ENCODE data around the gene EYA2. TPM values are rescaled to one million over a fixed set of nuclear protein-coding genes. Genes with fewer than 3 reads are reported as not detected.
"Not testable (repeated sequence)": the region's sequence is repeated elsewhere in the genome, so short reads cannot be mapped to it uniquely, and the experiment has no call there.

Gene EYA2
- polyA plus RNA-seq, 1 experiment = 4.0 TPM

DNA sequence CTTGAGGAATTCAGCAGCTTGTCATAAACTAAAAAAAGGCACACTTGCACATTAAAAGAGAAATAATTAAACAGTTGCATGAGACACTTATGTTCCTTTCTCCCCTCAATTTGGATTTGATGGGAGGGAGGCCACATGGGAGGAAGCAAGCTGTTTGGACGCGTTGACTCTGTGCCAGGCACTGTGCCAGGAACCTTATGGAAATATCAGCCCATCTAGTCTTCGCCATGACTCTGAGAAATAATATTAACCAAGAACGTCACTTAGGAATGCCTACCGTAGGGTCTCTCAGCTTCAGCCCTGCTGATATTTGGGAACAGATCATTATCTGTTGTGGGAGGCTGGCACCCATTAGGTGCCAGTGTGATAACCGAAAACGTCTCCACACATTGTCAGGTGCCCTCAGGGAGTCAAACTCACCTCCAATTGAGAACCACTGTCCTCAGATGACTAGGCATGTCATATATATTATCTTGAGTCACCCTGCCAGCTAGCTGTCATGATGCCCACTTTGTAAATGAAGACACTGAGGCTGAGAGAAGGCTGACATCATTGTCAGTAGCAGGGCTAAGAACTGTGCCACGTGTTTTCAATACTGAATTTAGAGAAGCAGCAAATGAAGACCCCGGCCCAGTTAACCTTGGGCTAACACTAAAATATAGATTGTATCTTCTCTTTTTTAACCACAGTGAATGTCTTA, 36.1 kb downstream of the EYA2 start:
- Histone ChIP-seq H3K27me3 (ENCODE audit: control insufficient read depth, insufficient read depth, low read length) (no peaks in the 10 kb centered on the region), H3K27ac (ENCODE audit: low read depth, low read length) (no peak overlapping the region), H3K4me3 (ENCODE audit: low read depth, low read length) (no peak overlapping the region), H3K9me3 (ENCODE audit: control insufficient read depth, insufficient read depth, low read length) (no peaks in the 10 kb centered on the region)
- CTCF ChIA-PET = no interaction called here
- no peak for DNase-seq (ENCODE audit: low read depth, low spot score)
- POLR2A ChIA-PET = no interaction called here
- TF ChIP-seq, protein P1, sequence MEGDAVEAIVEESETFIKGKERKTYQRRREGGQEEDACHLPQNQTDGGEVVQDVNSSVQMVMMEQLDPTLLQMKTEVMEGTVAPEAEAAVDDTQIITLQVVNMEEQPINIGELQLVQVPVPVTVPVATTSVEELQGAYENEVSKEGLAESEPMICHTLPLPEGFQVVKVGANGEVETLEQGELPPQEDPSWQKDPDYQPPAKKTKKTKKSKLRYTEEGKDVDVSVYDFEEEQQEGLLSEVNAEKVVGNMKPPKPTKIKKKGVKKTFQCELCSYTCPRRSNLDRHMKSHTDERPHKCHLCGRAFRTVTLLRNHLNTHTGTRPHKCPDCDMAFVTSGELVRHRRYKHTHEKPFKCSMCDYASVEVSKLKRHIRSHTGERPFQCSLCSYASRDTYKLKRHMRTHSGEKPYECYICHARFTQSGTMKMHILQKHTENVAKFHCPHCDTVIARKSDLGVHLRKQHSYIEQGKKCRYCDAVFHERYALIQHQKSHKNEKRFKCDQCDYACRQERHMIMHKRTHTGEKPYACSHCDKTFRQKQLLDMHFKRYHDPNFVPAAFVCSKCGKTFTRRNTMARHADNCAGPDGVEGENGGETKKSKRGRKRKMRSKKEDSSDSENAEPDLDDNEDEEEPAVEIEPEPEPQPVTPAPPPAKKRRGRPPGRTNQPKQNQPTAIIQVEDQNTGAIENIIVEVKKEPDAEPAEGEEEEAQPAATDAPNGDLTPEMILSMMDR (IDR thresholded peaks at IDR 0.05; ENCODE audit: low read depth, low read length) = no peak

- TF ChIP-seq, protein P1 (IDR thresholded peaks at IDR 0.05; ENCODE audit: low read depth, low read length) = no peak
- H3K9me3 ChIP-seq (ENCODE audit: control insufficient read depth, insufficient read depth, low read length) = no peaks in the 10 kb centered on the region
- no peak for DNase-seq (ENCODE audit: low read depth, low spot score)
- H3K27me3 ChIP-seq (ENCODE audit: control insufficient read depth, insufficient read depth, low read length) = no peaks in the 10 kb centered on the region
- H3K4me3 ChIP-seq (ENCODE audit: low read depth, low read length) = no peak overlapping the region
- ChIA-PET CTCF (no interaction called here), POLR2A (no interaction called here)
- no peak overlapping the region for H3K27ac ChIP-seq (ENCODE audit: low read depth, low read length)
These were observed 37.1 kb downstream of the EYA2 start for GRCh38 chr20:46931699-46932098.

GRCh38 chr20:46932439-46932838, 37.8 kb downstream of the EYA2 start:
- H3K9me3 ChIP-seq (ENCODE audit: control insufficient read depth, insufficient read depth, low read length); H3K27me3 ChIP-seq (ENCODE audit: control insufficient read depth, insufficient read depth, low read length); H3K27ac ChIP-seq (ENCODE audit: low read depth, low read length); POLR2A ChIA-PET; H3K4me3 ChIP-seq (ENCODE audit: low read depth, low read length); CTCF ChIA-PET; DNase-seq (ENCODE audit: low read depth, low spot score): not testable (repeated sequence)

DNA sequence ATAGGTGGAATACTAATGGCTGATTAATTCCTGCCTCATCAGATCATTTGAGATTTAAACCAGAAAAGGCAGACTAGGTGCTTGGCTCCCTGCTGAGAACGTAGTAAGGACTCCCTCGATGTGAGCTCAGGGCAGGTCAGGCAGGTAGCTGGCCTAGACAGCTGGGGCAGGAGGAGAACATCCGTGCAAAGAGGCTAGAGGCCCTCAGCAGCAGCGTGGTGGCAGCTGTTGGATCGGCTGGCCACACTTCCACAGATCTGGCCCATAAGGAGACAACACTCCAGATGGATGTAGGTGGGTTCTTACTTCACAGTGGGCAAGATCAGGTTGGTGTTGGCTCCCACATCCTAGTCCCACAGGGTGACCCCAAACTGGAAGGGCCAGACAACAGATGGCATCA, 38.5 kb downstream of the EYA2 start:
- no peak overlapping the region for H3K4me3 ChIP-seq (ENCODE audit: low read depth, low read length)
- DNase-seq (ENCODE audit: low read depth, low spot score) = no peak
- H3K27ac ChIP-seq (ENCODE audit: low read depth, low read length) = no peak overlapping the region
- no peaks in the 10 kb centered on the region for H3K9me3 ChIP-seq (ENCODE audit: control insufficient read depth, insufficient read depth, low read length)
- CTCF ChIA-PET = no interaction called here
- TF ChIP-seq, protein P1 (IDR thresholded peaks at IDR 0.05; ENCODE audit: low read depth, low read length) = no peak
- POLR2A ChIA-PET = no interaction called here
- no peaks in the 10 kb centered on the region for H3K27me3 ChIP-seq (ENCODE audit: control insufficient read depth, insufficient read depth, low read length)

- Histone ChIP-seq H3K9me3 (ENCODE audit: control insufficient read depth, insufficient read depth, low read length) (no peaks in the 10 kb centered on the region), H3K27ac (ENCODE audit: low read depth, low read length) (no peak overlapping the region), H3K27me3 (ENCODE audit: control insufficient read depth, insufficient read depth, low read length) (no peaks in the 10 kb centered on the region), H3K4me3 (ENCODE audit: low read depth, low read length) (no peak overlapping the region)
- ChIA-PET CTCF (no interaction called here), POLR2A (no interaction called here)
- no peak for DNase-seq (ENCODE audit: low read depth, low spot score)
- TF ChIP-seq, protein P1 (IDR thresholded peaks at IDR 0.05; ENCODE audit: low read depth, low read length) = no peak
These were observed 40.2 kb downstream of the EYA2 start for GRCh38 chr20:46934746-46935287.
